HG03460 (cell line): Measurements from ENCODE around the gene USP31.

Experiments
- ATAC-seq: cut with Tn5 transposase; IDR thresholded peaks from one replicate; pipeline ENCODE4 v1.9.1; 2021; ENCODE audit not compliant: unreplicated experiment

USP31 gene

DNA sequence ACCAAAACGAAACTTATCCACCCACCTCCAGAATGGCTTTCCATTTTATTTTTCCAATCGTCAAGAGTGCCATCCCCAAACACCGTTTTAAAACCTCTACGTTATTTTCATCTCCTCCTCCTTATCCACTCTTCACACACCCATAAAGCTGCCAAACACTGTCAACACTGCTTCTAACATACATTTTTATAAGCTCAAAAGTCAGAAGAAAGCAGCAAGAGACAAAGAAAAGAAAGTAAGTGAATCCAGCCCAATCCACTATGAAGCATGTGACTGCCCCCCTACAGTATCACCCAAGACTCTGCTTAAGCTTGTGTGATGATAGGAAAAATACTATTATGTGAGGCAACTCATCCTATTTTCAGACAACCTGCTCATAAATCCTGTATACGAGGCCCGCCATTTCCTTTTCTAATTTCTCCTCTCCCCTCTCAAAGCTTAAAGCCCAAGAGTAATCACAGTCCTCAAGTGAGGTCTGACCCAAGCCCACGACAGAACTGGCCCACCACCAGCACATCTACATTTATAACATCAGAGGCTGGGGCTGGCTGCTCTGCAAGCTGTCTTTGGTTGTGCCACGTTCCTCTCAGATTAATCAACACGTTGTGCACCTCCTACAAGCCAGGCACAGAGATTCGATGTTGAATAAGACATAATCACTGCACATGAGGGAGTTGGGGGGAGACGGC, 16.3 kb downstream of the USP31 start:
- no peak for ATAC-seq

DNA sequence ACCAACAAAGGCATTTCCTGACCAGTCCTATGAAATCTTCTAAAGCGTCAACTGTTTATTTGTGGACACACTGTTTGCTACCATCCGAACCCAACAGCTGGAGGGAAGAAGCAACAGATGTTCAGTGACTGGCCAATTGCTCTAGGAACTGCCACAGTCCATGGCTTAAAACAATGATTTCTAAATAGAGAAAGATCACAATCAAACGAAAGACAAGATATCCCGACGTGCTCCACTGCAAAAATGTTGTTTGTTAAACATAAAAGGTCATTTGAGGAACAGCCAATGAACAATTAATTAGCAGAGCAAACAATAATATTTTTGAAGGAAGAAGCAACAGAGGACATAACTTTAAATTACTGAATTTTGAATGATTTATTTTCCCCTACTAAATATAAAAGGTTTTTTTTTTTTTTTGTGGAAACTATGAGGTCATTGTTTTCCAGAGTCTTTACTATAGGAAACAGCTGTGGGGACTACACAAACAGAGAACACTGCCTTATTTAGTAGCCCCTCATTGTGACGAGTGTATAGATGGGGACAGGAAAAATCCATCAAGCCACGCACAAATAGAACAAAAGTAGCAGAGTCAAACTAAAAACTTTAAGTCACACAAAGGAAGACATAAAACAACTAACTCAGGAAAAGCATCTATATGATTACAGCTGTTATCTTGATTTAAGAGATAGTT, 17.2 kb downstream of the USP31 start:
- ATAC-seq = no peak

DNA sequence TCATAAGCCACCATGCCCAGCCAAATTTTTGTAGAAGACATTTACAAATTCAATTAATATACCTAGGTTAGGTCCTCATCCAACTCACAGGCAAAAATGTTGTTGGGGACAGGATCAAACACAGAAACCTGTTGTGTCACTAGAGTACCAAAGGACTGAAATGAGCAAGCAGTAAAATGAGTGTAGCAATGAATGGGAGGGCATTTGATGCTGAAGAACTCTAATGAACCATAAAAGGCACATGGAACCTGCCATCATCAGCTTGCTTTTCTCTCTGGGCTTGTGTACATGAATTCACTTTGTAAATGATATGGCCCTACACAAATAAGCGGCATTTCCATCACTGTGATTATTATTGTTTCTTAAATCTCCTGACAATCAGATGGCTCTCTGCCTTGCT, 17.8 kb downstream of the USP31 start:
- ATAC-seq = no peak

GRCh38 chr16:23131036-23131435, 18.2 kb downstream of the USP31 start:
- no peak for ATAC-seq

DNA sequence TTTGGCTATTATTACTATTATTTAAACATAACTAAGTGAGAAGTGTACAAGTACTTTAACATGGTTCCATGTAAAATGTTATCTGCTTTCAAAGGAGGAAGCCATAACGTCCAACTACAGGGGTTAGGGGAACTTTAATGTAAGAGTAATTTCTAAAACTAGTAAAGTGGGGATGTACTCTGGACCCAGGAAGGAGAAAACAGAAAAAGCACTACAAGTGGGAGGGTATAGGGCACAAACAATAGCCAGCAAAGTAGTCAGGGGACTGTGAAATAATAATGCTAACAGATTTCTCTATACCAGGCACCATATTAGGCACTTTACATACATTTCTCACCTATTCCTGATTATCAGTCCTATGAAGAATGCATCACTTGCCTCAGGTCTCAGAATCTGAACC, 19.6 kb downstream of the USP31 start:
- no peak for ATAC-seq

GRCh38 chr16:23128056-23128455, 21.2 kb downstream of the USP31 start:
- ATAC-seq = no peak

GRCh38 chr16:23125277-23125676, 24.0 kb downstream of the USP31 start:
- ATAC-seq = no peak

- no peak for ATAC-seq
These were observed 24.9 kb downstream of the USP31 start for GRCh38 chr16:23124315-23124714.

DNA sequence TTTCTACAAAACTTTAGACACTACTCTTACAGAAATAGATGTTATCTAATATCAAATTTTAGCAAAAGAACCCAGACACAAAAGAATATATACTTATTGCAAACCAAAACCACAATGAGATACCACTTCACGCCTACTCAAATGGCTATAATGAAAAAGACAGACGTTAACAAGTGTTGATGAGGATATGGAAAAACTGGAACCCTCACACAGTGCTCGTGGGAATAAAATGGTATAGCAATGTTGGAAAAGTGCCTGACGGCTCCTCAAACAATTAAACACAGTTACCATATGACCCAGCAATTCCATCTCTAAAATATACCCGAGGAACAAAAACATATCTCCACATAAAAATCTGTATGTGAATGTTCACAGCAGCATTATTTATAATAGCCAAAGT, 27.1 kb downstream of the USP31 start:
- no peak for ATAC-seq

DNA sequence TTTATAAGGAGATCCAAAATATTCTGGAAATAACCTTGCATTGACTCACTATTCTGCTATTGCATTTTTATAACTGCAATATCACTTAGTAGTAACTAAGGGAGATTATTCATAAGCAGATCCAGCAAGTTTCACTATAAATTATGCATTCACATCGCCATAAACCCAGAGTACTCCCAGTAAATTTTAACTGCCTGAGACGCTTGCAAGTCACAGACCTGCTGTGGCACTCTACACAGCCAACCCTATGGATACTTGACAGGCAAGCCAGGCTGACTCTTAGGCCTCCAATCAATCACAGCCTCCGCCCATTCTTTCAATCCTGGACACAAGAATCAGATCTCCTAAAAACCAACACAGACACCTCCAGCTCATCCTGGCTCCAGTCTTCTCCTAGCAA, 28.2 kb downstream of the USP31 start:
- no peak for ATAC-seq

- ATAC-seq = no peak
These were observed 28.7 kb downstream of the USP31 start for GRCh38 chr16:23120562-23120961.

DNA sequence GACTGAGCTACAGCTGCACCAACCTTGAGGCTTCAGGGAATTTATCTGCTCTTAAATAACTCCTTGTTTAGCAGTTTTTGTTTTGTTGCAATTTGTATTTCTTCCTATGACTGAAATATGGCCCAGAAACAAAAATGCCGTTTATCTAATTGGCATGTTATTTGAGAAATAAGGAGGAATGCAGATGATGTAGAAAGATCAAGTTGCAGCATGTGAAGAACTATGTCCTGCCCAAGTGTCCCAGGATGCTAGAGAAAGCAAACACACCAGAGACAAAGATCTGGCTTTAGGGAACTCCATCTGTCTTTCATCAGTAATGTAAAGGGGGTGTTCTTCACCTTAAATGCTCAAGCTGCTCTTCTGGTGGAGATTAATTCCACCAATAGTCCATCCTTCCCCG, 29.7 kb downstream of the USP31 start:
- no peak for ATAC-seq

- no peak for ATAC-seq
These were observed 34.9 kb downstream of the USP31 start for GRCh38 chr16:23114131-23114904.

DNA sequence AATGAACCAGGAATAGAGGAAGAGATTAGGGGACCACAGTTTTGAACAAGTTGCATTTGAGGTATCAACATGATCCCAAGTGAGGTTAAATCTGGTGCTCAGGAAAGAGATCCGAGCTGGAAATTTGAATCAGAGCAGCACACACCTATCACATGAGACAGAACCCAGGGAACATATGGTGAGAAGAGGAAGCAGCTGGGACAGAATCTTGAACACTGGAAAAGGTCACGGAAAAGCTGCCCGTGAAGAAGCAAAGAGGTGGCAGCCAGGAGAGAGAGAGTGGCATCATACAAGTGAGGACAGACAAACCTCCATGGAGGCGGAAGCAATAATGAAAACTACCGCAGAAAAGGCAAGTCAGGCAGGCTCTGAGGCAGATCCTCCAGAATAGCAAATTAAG, 36.1 kb downstream of the USP31 start:
- no peak for ATAC-seq

GRCh38 chr16:23110257-23110899, 38.9 kb downstream of the USP31 start:
- no peak for ATAC-seq

GRCh38 chr16:23107936-23108335, 41.3 kb downstream of the USP31 start:
- no peak for ATAC-seq

DNA sequence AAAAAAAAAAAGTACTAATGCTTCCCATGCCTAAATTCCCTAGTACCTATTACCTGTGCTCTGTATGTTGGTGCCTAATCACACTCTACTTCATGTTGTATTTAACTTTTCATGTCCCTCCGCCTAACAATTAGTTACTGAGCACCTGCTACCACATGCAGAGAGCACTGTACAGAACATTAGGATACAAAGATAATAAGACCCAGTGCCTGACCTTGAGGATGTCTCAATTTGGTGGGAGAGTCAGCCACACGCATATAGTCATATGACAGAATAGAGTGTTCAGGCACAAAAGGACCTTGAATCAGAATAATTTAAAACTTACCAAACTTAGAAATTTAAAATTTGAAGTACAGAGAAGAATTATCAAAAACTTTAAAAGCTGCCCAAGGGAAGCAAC, 42.1 kb downstream of the USP31 start:
- no peak for ATAC-seq

- no peak for ATAC-seq
These were observed 43.9 kb downstream of the USP31 start for GRCh38 chr16:23105309-23105708.

GRCh38 chr16:23104032-23104955, 45.0 kb downstream of the USP31 start:
- ATAC-seq = no peak

- no peak for ATAC-seq
These were observed 45.6 kb downstream of the USP31 start for GRCh38 chr16:23103603-23104002.
